ENCODE results near the gene UCKL1.
A peak's percentile ranks its signal among the peaks of the same experiment; 100 is the strongest.
"Not testable (repeated sequence)": the region's sequence is repeated elsewhere in the genome, so short reads cannot be mapped to it uniquely, and the experiment has no call there.

The UCKL1 gene

DNA sequence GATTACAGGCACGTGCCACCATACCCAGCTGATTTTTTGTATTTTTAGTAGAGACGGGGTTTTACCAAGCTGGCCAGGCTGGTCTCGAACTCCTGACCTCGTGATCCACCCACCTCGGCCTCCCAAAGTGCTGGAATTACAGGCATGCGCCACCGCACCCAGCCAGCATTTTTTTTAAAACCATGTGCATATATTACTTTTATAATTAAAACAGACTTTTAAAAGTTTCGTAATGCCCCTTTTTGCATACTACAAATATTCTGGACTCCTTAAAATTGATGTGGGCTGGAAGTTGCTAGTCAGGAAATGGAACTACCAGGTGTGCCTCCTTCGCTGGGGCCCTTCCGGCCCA lies 15.7 kb upstream of the UCKL1 start:
- not testable (repeated sequence) for H3K4me3 ChIP-seq (ENCODE audit: extremely low read depth, insufficient read depth, low read length, poor library complexity, severe bottlenecking); H3K27ac ChIP-seq (ENCODE audit: low read depth, low read length, severe bottlenecking); H3K9me3 ChIP-seq (ENCODE audit: control insufficient read depth, low read length); H3K4me1 ChIP-seq (ENCODE audit: control insufficient read depth, insufficient read depth, low read length, poor library complexity, severe bottlenecking)
- peaks cover 13% of the 10 kb centered on the region for H3K36me3 ChIP-seq (ENCODE audit: control insufficient read depth, insufficient read depth, low read length)
- WGBS, 2 experiments (ENCODE audit: insufficient coverage in 2 of 2) = 86 to 96% methylated on average over 6 of the region's 10 CpGs

DNA sequence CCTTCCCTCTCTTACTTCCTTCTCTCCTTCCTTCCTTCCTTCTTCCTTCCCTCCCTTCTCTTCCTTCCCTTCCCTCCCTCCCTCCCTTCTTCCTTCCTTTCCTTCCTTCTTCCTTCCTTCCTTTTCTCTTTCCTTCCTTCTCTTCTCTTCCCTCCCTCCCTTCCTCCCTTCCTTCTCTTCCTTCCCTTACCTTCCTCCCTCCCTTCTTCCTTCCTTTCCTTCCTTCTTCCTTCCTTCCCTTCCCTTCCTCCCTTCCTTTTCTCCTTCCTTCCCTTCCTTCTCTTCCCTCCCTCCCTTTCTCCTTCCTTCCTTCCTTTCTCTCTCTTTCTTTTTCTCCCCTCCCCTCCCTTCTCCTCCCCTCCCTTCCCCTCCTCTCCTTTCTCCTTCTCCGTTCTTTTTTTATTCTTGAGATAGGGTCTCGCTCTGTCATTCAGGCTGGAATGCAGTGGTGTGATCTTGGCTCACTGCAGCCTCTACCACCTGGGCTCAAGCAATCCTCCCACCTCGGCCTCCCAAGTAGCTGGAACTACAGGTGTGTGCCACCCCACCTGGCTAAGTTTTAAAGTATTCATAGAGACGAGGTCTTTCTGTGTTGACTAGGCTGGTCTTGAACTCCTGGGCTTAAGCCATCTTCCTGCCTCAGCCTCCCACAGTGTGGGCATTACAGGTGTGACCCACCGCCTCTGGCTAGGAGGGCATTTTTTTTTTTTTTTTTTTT lies 14.7 kb upstream of the UCKL1 start:
- Histone ChIP-seq H3K27ac (ENCODE audit: low read depth, low read length, severe bottlenecking) (no peak overlapping the region), H3K36me3 (ENCODE audit: control insufficient read depth, insufficient read depth, low read length) (peaks cover 24% of the 10 kb centered on the region), H3K9me3 (ENCODE audit: control insufficient read depth, low read length) (no peaks in the 10 kb centered on the region), H3K4me1 (ENCODE audit: control insufficient read depth, insufficient read depth, low read length, poor library complexity, severe bottlenecking) (peaks cover 4% of the 10 kb centered on the region), H3K4me3 (ENCODE audit: extremely low read depth, insufficient read depth, low read length, poor library complexity, severe bottlenecking) (no peak overlapping the region)
- 90 to 100% methylated on average over 3 of the region's 5 CpGs for WGBS, 2 experiments (ENCODE audit: insufficient coverage in 2 of 2)

DNA sequence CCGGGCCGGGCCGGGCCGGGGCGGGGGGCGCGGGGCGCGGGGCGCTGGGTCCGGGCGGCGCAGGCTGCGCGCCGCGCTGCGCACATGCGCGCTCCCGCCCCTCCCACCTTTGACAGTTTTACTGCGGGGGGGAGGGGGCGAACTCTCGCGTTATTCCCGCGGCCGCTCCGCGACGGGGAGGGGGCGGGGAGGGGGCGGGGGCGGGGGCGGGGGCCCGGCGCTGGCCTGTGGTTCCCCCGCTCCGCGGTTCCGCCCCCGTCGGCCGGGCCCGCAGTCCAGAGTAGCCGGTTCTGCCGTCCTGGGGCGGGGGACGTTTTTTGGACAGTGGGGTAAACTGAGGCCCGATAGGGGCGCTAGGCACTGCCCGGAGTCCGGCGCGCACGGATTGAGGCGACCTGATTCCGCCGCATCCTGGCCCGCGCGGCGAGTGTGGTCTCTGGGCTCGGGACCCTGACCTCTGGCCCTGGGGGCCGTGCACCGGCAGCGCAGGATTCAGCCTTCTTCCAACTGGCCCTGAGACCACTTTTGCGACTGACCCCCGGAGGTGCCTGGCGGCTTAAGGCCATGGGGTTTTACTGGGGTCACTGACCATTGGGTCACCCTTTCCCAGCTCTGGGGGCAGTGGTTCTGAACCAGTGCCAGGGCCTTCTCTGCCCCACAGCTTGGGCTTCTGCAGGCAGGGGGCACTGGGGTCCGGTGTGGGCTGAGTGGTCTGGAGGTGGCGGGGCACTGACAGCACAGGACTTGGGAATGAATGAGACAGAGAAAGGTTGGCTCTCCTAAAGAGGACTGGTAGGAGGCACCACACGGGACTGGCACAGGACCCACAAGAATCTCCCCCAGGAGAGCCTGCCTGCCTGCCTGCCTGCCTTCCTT lies 13.9 kb upstream of the UCKL1 start, which contains the start of gene ZNF512B:
Gene ZNF512B, minus strand, starts transcription at position 93 of the 876 bp plus-strand sequence. CDS start 1,980 bp downstream, outside the sequence.
- WGBS, 2 experiments (ENCODE audit: insufficient coverage in 2 of 2) = 5 to 7% methylated on average over 36 to 37 of the region's 73 CpGs
- Histone ChIP-seq H3K4me1 (ENCODE audit: control insufficient read depth, insufficient read depth, low read length, poor library complexity, severe bottlenecking) (peaks cover 4% of the 10 kb centered on the region), H3K9me3 (ENCODE audit: control insufficient read depth, low read length) (no peaks in the 10 kb centered on the region), H3K27ac (ENCODE audit: low read depth, low read length, severe bottlenecking) (no peak within 1 kb of the TSS), H3K4me3 (ENCODE audit: extremely low read depth, insufficient read depth, low read length, poor library complexity, severe bottlenecking) (peak within 1 kb of the TSS; percentile 48), H3K36me3 (ENCODE audit: control insufficient read depth, insufficient read depth, low read length) (peaks cover 24% of the 10 kb centered on the region)

DNA sequence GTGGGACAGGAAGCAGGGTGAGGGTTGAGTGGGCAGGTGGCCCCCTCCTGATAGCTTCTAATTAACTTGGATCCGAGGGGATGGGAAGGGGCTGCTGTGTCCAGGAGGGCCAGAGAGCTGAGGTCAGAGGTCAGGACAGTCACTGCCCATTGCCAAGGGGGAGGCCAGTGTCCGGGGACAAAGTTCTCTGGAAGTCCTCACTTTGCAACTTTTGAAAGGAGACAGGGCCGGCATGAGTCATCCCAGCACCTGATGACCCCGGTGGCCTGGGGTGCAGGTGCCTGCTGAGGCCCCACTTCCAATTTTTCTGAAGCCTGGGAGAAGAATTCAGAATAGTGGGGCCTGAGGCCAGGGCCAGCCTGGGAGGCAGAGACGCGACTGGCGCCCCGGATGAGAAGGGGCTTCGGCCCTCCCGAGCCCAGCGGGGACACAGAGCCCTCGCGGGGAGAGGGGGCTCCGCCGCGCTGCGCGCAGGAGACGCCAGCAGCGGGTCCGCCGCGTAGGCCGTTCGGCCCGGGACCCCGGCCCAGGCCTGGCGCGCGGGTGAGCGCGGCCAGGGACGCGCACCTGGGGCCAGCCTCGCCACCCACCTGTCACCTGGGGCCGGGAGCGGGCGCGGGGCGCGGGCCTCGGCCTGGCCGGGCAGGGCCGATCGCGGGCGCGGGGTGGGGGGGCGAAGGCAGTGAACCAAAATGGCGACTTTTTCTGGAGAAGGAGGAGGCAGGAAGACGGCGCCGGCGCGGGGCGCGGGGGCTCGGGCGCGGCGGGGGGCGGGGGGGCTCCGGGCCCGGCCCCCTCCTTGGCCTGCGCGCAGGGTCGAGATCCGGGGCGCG lies 12.9 kb upstream of the UCKL1 start:
- H3K9me3 ChIP-seq (ENCODE audit: control insufficient read depth, low read length) = no peaks in the 10 kb centered on the region
- 3 to 4% methylated on average over 37 to 42 of the region's 70 CpGs for WGBS, 2 experiments (ENCODE audit: insufficient coverage in 2 of 2)
- peaks cover 4% of the 10 kb centered on the region for H3K4me1 ChIP-seq (ENCODE audit: control insufficient read depth, insufficient read depth, low read length, poor library complexity, severe bottlenecking)
- peaks cover 28% of the 10 kb centered on the region for H3K36me3 ChIP-seq (ENCODE audit: control insufficient read depth, insufficient read depth, low read length)
- peak overlapping the region; percentile 45 for H3K4me3 ChIP-seq (ENCODE audit: extremely low read depth, insufficient read depth, low read length, poor library complexity, severe bottlenecking)
- H3K27ac ChIP-seq (ENCODE audit: low read depth, low read length, severe bottlenecking) = no peak overlapping the region

DNA sequence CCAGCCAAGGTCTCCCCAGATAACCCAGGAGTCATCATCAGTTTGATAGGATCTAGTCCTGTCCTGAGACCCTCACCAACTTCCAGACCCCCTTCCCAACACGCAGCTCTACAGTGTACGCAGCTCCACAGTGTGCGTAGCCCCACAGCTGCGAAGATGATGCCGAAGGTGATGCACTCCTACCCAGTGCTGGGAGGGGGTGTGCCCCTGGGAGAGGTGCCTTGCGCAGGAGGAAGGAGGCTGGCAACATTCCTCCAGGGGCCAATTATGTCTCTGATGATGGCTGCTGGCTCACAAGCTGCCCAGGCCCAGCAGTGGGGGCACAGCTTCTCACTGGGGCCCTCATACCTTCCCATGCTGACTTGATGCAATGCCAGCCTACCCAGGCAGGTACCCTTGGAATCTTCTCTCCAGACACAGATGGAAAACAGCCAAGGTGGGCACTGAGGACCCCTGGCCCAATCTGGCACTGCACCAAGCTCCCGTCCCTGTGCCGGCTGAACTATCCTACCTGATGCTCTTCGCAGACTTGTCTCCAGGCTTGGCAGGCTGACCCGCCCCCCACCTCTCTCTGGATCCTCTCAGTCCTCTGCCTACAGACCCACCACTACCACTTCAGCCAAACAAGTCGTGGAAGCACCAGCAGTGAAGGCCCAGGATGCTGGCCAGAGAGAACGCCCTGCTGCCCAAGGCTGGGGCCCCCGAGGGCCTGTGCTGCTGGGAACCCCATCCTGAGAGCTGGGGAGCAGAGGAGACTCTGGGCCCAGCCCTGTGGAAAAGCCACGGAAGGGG lies 12.1 kb upstream of the UCKL1 start:
- peaks cover 4% of the 10 kb centered on the region for H3K4me1 ChIP-seq (ENCODE audit: control insufficient read depth, insufficient read depth, low read length, poor library complexity, severe bottlenecking)
- WGBS, 2 experiments (ENCODE audit: insufficient coverage in 2 of 2) = 84 to 96% methylated on average over 12 to 13 of the region's 14 CpGs
- H3K4me3 ChIP-seq (ENCODE audit: extremely low read depth, insufficient read depth, low read length, poor library complexity, severe bottlenecking) = peak overlapping the region; percentile 45
- no peak overlapping the region for H3K27ac ChIP-seq (ENCODE audit: low read depth, low read length, severe bottlenecking)
- H3K9me3 ChIP-seq (ENCODE audit: control insufficient read depth, low read length) = no peaks in the 10 kb centered on the region
- peaks cover 37% of the 10 kb centered on the region for H3K36me3 ChIP-seq (ENCODE audit: control insufficient read depth, insufficient read depth, low read length)

DNA sequence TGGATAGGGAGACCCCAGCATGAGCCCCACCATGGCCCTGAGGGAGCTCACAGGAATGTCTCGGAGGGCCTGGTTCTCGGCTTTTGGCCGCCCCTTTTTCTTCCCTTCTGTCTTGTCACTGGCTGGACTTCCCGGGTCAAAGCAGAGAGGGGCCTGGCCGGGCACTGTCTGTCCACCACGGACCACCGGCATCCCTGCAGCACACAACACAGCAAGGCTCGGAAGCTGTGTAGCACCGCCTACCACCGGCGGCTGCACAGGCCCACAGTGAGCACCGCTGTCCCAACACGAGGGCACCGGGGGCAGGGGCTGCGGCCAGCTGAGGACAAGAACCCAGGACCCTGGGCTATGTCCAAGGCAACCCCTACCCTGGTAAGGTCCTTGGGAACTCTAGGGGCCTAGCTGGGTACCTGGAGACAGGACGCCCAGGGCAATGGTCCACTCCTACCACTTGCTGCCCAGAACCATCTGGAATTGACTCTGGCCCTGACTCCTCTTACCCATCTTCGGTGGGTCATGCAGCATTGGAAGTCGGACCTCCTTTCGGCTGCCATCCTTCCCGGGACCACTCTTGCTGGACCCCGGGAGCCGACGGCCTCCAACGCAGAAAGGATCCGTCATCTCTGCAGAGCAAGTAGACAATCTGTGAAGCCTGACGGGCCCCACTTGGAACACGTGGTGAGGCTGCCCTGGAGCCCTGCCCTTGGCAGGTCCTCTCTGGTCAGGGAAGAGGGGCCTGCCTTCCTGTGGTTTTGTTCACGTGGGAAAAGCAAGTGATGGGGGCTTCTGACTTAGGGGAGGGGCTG lies 11.3 kb upstream of the UCKL1 start:
- H3K36me3 ChIP-seq (ENCODE audit: control insufficient read depth, insufficient read depth, low read length) = peaks cover 43% of the 10 kb centered on the region
- no peak overlapping the region for H3K27ac ChIP-seq (ENCODE audit: low read depth, low read length, severe bottlenecking)
- H3K4me1 ChIP-seq (ENCODE audit: control insufficient read depth, insufficient read depth, low read length, poor library complexity, severe bottlenecking) = peaks cover 4% of the 10 kb centered on the region
- WGBS, 2 experiments (ENCODE audit: insufficient coverage in 2 of 2) = 92 to 94% methylated on average over 25 to 26 of the region's 28 CpGs
- no peaks in the 10 kb centered on the region for H3K9me3 ChIP-seq (ENCODE audit: control insufficient read depth, low read length)
- H3K4me3 ChIP-seq (ENCODE audit: extremely low read depth, insufficient read depth, low read length, poor library complexity, severe bottlenecking) = no peak overlapping the region

DNA sequence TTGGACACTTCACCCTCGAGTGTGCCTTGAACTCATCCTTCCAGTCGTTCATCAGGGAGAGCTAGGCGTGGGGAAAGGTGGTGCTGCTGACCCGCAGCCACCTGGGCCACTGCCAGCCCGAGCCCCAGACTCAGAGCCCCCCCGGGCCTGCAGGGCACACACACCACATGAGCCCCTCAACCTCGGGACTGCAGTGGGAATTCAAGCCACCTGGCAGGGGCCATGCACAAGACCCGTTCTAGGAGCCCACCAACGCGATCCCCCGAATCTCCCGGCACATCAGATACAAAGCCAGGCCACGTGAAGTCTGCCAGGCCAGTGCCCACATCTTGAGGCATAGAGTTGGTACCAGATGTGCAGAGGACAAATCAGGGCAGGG lies 10.7 kb upstream of the UCKL1 start:
- Histone ChIP-seq H3K9me3 (ENCODE audit: control insufficient read depth, low read length) (no peaks in the 10 kb centered on the region), H3K27ac (ENCODE audit: low read depth, low read length, severe bottlenecking) (no peak overlapping the region), H3K4me3 (ENCODE audit: extremely low read depth, insufficient read depth, low read length, poor library complexity, severe bottlenecking) (no peak overlapping the region), H3K4me1 (ENCODE audit: control insufficient read depth, insufficient read depth, low read length, poor library complexity, severe bottlenecking) (peaks cover 4% of the 10 kb centered on the region), H3K36me3 (ENCODE audit: control insufficient read depth, insufficient read depth, low read length) (peaks cover 49% of the 10 kb centered on the region)
- 94% methylated on average over 7 to 12 of the region's 13 CpGs for WGBS, 2 experiments (ENCODE audit: insufficient coverage in 2 of 2)

DNA sequence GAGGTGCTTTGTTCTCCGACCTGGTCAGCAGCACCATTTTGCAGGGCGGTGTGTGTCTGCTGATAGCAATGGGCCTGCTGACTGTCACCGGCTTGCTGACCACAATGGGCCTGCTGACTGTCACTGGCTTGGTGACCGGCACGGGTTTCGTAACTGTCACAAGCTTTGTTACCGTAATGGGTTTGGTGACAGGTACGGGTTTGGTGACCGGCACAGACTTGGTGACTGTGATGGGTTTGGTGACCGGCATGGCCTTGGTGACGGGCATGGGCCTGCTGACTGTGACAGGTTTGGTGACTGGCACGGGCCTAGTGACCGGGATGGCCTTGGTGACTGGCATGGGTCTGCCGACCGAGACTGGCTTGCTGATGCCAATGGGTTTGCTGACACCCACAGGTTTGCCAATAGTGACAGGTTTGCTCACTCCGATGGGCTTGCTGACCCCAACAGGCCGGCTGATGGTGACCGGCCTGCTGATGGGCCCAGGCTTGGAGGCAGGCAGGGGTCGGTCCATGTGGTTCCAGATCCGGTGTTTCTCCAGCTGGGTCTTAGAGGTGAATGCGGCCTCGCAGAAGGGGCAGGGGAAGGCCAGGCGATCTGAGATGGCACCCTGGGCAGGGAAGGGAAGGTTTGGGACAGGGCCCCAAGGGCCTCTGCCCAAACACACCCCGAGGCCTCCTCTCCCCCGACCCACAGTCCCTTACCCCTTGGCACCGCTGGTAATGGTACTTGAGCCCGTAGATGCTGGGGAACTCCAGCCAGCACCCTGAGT lies 10.1 kb upstream of the UCKL1 start:
- peaks cover 53% of the 10 kb centered on the region for H3K36me3 ChIP-seq (ENCODE audit: control insufficient read depth, insufficient read depth, low read length)
- H3K9me3 ChIP-seq (ENCODE audit: control insufficient read depth, low read length) = no peaks in the 10 kb centered on the region
- no peak overlapping the region for H3K4me3 ChIP-seq (ENCODE audit: extremely low read depth, insufficient read depth, low read length, poor library complexity, severe bottlenecking)
- peaks cover 4% of the 10 kb centered on the region for H3K4me1 ChIP-seq (ENCODE audit: control insufficient read depth, insufficient read depth, low read length, poor library complexity, severe bottlenecking)
- 93 to 98% methylated on average over 21 to 22 of the region's 27 CpGs for WGBS, 2 experiments (ENCODE audit: insufficient coverage in 2 of 2)
- no peak overlapping the region for H3K27ac ChIP-seq (ENCODE audit: low read depth, low read length, severe bottlenecking)

DNA sequence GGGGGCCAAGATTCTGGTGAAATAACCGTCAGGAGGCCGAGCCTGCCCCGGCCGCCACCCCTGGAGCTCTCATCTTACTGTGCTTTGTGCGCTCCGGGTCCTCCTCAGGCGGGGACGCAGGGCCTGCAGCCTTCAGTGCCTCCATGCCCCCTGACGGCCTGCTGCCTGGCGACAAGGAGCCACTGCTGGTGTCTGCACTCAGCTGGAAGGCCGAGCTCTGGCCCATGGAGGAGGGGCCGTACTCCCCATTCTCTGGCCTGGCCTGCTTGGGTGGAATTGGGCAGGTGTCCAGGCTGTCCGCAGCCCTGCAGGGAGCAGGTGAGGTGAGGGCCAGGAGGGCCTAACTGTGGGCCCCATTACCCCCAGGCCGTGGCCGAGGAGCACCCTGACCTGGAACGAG lies 8.2 kb upstream of the UCKL1 start:
- H3K9me3 ChIP-seq (ENCODE audit: control insufficient read depth, low read length) = no peaks in the 10 kb centered on the region
- WGBS, 2 experiments (ENCODE audit: insufficient coverage in 2 of 2) = 96 to 97% methylated on average over 10 to 13 of the region's 16 CpGs
- H3K4me3 ChIP-seq (ENCODE audit: extremely low read depth, insufficient read depth, low read length, poor library complexity, severe bottlenecking) = no peak overlapping the region
- peaks cover 59% of the 10 kb centered on the region for H3K36me3 ChIP-seq (ENCODE audit: control insufficient read depth, insufficient read depth, low read length)
- no peak overlapping the region for H3K27ac ChIP-seq (ENCODE audit: low read depth, low read length, severe bottlenecking)
- H3K4me1 ChIP-seq (ENCODE audit: control insufficient read depth, insufficient read depth, low read length, poor library complexity, severe bottlenecking) = peaks cover 4% of the 10 kb centered on the region

All from mesodermal cell (in vitro differentiated cells).